HCT116 (cell line): ENCODE results near the gene CNGA1. TPM values are rescaled to one million over a fixed set of nuclear protein-coding genes. Genes with fewer than 3 reads are reported as not detected.

Experiments used
- ATAC-seq: fragments of 200-7000 bp; cut with Tn5 transposase; 2 replicates; pipeline ENCODE4 v1.9.1; 2020; ENCODE audit warnings: mild to moderate bottlenecking, moderate library complexity
- BruUV-seq: library from RNA; stranded (reverse); fragments of 400-500 nt; replicated peaks from 2 replicates; lab custom pipeline; 2021; lab: Mats Ljungman, UMichigan
- CTCF ChIA-PET: fragments of 300-600 bp; sonication (Branson Sonifier 250); formaldehyde crosslinking; loops from one replicate; lab custom pipeline; 2021; ENCODE audit warnings: antibody characterized with exemption; lab: Charles Lee
- POLR2A ChIA-PET: fragments of 300-600, 350-600 bp; sonication (Branson Sonifier 250); formaldehyde crosslinking; loops from one replicate; lab custom pipeline; 2021; ENCODE audit warnings: antibody characterized with exemption; lab: Charles Lee
- RAD21 ChIA-PET, 2 experiments: fragments of 300-600 bp; sonication (Branson Sonifier 250); formaldehyde crosslinking; loops; one replicate each; lab custom pipeline; 2023; ENCODE audit warnings: low total read pairs in 2 of 2; ENCODE audit not compliant: uncharacterized antibody in 2 of 2, unreplicated experiment in 2 of 2, low non-redundant PET in 1 of 2; lab: Charles Lee
- DNase-seq: peaks from one replicate; pipeline ENCODE4 v3.0.0-alpha.2; 2010; ENCODE audit warnings: low read depth, low spot score
- H2AFZ ChIP-seq: fragments of 200-600 bp; shearing (Covaris generic), sonication (generic); 2 replicates; pipeline ENCODE4 v1.6.1; 2017; ENCODE audit warnings: low read depth, mixed run types, mixed read lengths, antibody characterized with exemption, low read length; ENCODE audit not compliant: poor library complexity, severe bottlenecking
- H3K27ac ChIP-seq: 2 replicates; pipeline ENCODE4 v1.5.1; 2012; ENCODE audit warnings: low read depth, low read length
- H3K27me3 ChIP-seq: fragments of 200-600 bp; sonication (generic); 2 replicates; pipeline ENCODE4 v1.6.1; 2016; ENCODE audit warnings: mixed run types, low read length, mixed read lengths; ENCODE audit not compliant: insufficient read depth
- H3K36me3 ChIP-seq, 2 experiments: fragments of 200-500 bp in 1 of 2; fragments of 200-600 bp in 1 of 2; sonication (Bioruptor generic) in 1 of 2; sonication (generic) in 1 of 2; 2 replicates each; pipeline versions ENCODE4 v1.5.1 to v1.6.1; 2014 to 2016; ENCODE audit warnings: low read length in 2 of 2, inconsistent platforms in 1 of 2, mixed read lengths in 1 of 2, mixed run types in 1 of 2; ENCODE audit not compliant: insufficient read depth in 2 of 2, control insufficient read depth in 1 of 2
- H3K4me1 ChIP-seq, 2 experiments: fragments of 200-600 bp in 1 of 2; sonication (generic) in 1 of 2; 2 replicates each; pipeline versions ENCODE4 v1.5.1 to v1.6.1; 2012 to 2017; ENCODE audit warnings: low read length in 2 of 2, inconsistent platforms in 1 of 2, mild to moderate bottlenecking in 1 of 2, mixed read lengths in 1 of 2, mixed run types in 1 of 2, moderate library complexity in 1 of 2; ENCODE audit not compliant: insufficient read depth in 2 of 2, control insufficient read depth in 1 of 2
- H3K4me2 ChIP-seq: fragments of 200-600 bp; sonication (generic); 2 replicates; pipeline ENCODE4 v1.6.1; 2017; ENCODE audit warnings: mixed run types, low read length, mixed read lengths
- H3K4me3 ChIP-seq, 2 experiments: fragments of 200-600 bp in 1 of 2; sonication (generic) in 1 of 2; replicated peaks in 1 of 2; 2 replicates each; pipeline ENCODE4 v1.5.1; 2011 to 2016; ENCODE audit warnings: low read length in 2 of 2, control low read depth in 1 of 2, low read depth in 1 of 2, mild to moderate bottlenecking in 1 of 2, mixed read lengths in 1 of 2, mixed run types in 1 of 2
- H3K79me2 ChIP-seq: fragments of 200-600 bp; sonication (generic); 2 replicates; pipeline ENCODE4 v1.6.1; 2017; ENCODE audit warnings: mild to moderate bottlenecking, mixed run types, low read length, moderate library complexity, mixed read lengths; ENCODE audit not compliant: insufficient read depth
- H3K9ac ChIP-seq: fragments of 200-600 bp; sonication (generic); 2 replicates; pipeline ENCODE4 v1.6.1; 2016; ENCODE audit warnings: low read length, mixed read lengths
- H3K9me2 ChIP-seq: fragments of 200-600 bp; sonication (generic), shearing (Covaris generic); 2 replicates; pipeline ENCODE4 v1.6.1; 2017; ENCODE audit warnings: mixed run types, mild to moderate bottlenecking, moderate library complexity; ENCODE audit not compliant: insufficient read depth
- H3K9me3 ChIP-seq, 2 experiments: fragments of 200-500 bp in 1 of 2; fragments of 200-600 bp in 1 of 2; sonication (Bioruptor generic) in 1 of 2; sonication (generic) in 1 of 2; 2 replicates each; pipeline ENCODE4 v1.6.1; 2014 to 2017; ENCODE audit warnings: low read length in 2 of 2, mixed read lengths in 2 of 2, inconsistent platforms in 1 of 2, low read depth in 1 of 2, mild to moderate bottlenecking in 1 of 2, mixed run types in 1 of 2, moderate library complexity in 1 of 2; ENCODE audit not compliant: control insufficient read depth in 1 of 2, insufficient read depth in 1 of 2
- H4K20me1 ChIP-seq: fragments of 200-600 bp; sonication (generic), shearing (Covaris generic); 2 replicates; pipeline ENCODE4 v1.6.1; 2017; ENCODE audit warnings: mixed run types, mild to moderate bottlenecking, moderate library complexity; ENCODE audit not compliant: insufficient read depth
- CBX3 ChIP-seq: IDR thresholded peaks from 2 replicates; pipeline ENCODE4 v1.6.1; 2012; ENCODE audit warnings: low read depth
- CEBPB ChIP-seq: IDR thresholded peaks from 2 replicates; pipeline ENCODE4 v1.6.1; 2012; ENCODE audit warnings: low read depth
- EZH2phosphoT487 ChIP-seq: fragments of 200-600 bp; IDR thresholded peaks from 2 replicates; pipeline ENCODE4 v1.6.1; 2018; ENCODE audit warnings: antibody characterized with exemption, borderline replicate concordance
- JUND ChIP-seq: IDR thresholded peaks from 2 replicates; pipeline ENCODE4 v1.6.1; 2012
- RAD21 ChIP-seq: IDR thresholded peaks from 2 replicates; pipeline ENCODE4 v1.6.1; 2012; ENCODE audit warnings: low read depth, mild to moderate bottlenecking
- REST ChIP-seq: IDR thresholded peaks from 2 replicates; pipeline ENCODE4 v1.6.1; 2012; ENCODE audit warnings: low read depth
- ZFX ChIP-seq: fragments of 450-650 bp; IDR thresholded peaks from 2 replicates; pipeline ENCODE4 v1.6.1; 2017
- ZNF274 ChIP-seq: fragments of 200-500 bp; sonication (Bioruptor generic); IDR thresholded peaks from 2 replicates; pipeline ENCODE4 v1.6.1; 2014; ENCODE audit warnings: mild to moderate bottlenecking, low read depth, low read length, inconsistent platforms
- intact Hi-C: fragments of 100-400 bp; cut with micrococcal nuclease; formaldehyde crosslinking; loops from 2 replicates; pipeline ENCODE4 v1.10.0; 2022
- total RNA-seq: library from RNA; stranded (reverse); gene quantifications from one replicate; pipeline ENCODE4 v1.2.1, GENCODE V29; 2021; ENCODE audit not compliant: unreplicated experiment
- TF ChIP-seq, protein P1 (sequence below): IDR thresholded peaks from 2 replicates; pipeline ENCODE4 v1.6.1; 2012
- TF ChIP-seq, protein P2 (sequence below): IDR thresholded peaks from 2 replicates; pipeline ENCODE4 v1.6.1; 2012
- TF ChIP-seq, protein P3 (sequence below), 3 experiments: fragments of 200-600 bp in 1 of 3; sonication (generic) in 1 of 3; IDR thresholded peaks in 2 of 3; conservative IDR thresholded peaks in 1 of 3; 2 replicates each; pipeline ENCODE4 v1.5.1; 2012 to 2017; ENCODE audit warnings: low read depth in 2 of 3, low read length in 2 of 3, antibody characterized with exemption in 1 of 3, borderline replicate concordance in 1 of 3, control low read depth in 1 of 3, mild to moderate bottlenecking in 1 of 3, mixed read lengths in 1 of 3, mixed run types in 1 of 3, moderate library complexity in 1 of 3; ENCODE audit not compliant: insufficient read depth in 1 of 3

Gene CNGA1
- total RNA-seq, 1 experiment from 2014 or later, result 2.1 TPM

DNA sequence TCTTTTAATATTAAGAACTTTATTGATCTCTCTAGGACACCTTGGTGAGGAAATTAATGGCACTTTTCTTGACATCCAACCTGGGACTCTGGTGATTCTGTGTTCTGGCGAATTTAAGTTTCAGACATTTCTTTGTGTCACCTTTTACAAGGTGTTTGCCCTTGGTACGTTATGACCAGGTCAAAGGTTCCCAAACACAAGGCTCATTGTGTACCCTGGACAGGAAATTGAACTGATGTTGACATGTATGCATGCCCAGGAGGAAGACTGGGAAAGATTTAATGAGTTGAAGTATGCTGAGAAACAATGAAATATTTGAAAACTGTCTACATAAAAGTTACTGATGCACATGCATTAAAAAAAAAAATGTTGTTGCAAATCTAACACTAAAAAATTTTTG is 22.2 kb upstream of the CNGA1 start:
- H3K9me3 ChIP-seq, result no peaks in the 10 kb centered on the region
- no peaks in the 10 kb centered on the region for H3K9me2 ChIP-seq
- H2AFZ ChIP-seq, result no peak overlapping the region
- no peaks in the 10 kb centered on the region for H3K27me3 ChIP-seq
- RAD21 ChIA-PET, result no interaction called here
- ATAC-seq, result no peak
- DNase-seq, result no peak
- H3K79me2 ChIP-seq, result no peaks in the 10 kb centered on the region
- H3K36me3 ChIP-seq, result peaks cover 0 to 3% of the 10 kb centered on the region in 2 experiments; a peak in 1 of 4 replicates
- H3K9ac ChIP-seq, result no peak overlapping the region
- CTCF ChIA-PET, result no interaction called here
- no peak overlapping the region for H3K27ac ChIP-seq
- BruUV-seq, result no TSS peak
- POLR2A ChIA-PET, result no interaction called here
- no peak overlapping the region for H3K4me2 ChIP-seq
- intact Hi-C loops, result no loop called here
- no peak overlapping the region for H3K4me3 ChIP-seq
- no peaks in the 10 kb centered on the region for H3K4me1 ChIP-seq
- H4K20me1 ChIP-seq, result no peaks in the 10 kb centered on the region
- TF ChIP-seq REST, result no peak
- no peak for TF ChIP-seq JUND

DNA sequence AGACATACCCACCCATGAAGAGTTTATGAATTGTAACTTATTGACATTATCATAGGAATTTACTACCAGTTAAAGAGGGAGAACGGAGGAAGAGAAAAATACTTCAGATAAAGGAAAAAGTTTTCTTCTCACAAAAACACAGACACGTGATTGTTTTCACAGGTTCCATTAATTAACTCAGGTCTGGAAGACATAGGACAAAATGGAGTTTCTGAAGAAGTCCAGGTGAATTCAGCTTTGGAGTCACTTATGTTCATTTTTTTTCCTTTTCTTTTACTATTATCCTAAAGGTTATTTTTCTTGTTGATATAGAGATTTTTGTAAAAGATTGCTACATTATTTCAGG is 20.6 kb upstream of the CNGA1 start:
- ChIA-PET CTCF (no interaction called here), POLR2A (no interaction called here)
- H2AFZ ChIP-seq, result no peak overlapping the region

More for the DNA sequence above, 20.6 kb upstream of the CNGA1 start:
- Histone ChIP-seq H3K27me3 (no peaks in the 10 kb centered on the region), H3K9me2 (no peaks in the 10 kb centered on the region), H3K4me3 (no peak overlapping the region), H3K36me3 (peaks cover 0 to 3% of the 10 kb centered on the region in 2 experiments; a peak in 1 of 4 replicates), H3K4me2 (no peak overlapping the region), H3K27ac (no peak overlapping the region), H4K20me1 (no peaks in the 10 kb centered on the region), H3K4me1 (no peaks in the 10 kb centered on the region)
- no TSS peak for BruUV-seq
- TF ChIP-seq JUND, result no peak
- TF ChIP-seq, protein P1, sequence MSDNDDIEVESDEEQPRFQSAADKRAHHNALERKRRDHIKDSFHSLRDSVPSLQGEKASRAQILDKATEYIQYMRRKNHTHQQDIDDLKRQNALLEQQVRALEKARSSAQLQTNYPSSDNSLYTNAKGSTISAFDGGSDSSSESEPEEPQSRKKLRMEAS, result no peak
- TF ChIP-seq EZH2phosphoT487, result no peak
- no peak for TF ChIP-seq RAD21
- TF ChIP-seq ZNF274, result no peak
- TF ChIP-seq, protein P2, sequence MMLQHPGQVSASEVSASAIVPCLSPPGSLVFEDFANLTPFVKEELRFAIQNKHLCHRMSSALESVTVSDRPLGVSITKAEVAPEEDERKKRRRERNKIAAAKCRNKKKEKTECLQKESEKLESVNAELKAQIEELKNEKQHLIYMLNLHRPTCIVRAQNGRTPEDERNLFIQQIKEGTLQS, result no peak
- TF ChIP-seq, protein P3, sequence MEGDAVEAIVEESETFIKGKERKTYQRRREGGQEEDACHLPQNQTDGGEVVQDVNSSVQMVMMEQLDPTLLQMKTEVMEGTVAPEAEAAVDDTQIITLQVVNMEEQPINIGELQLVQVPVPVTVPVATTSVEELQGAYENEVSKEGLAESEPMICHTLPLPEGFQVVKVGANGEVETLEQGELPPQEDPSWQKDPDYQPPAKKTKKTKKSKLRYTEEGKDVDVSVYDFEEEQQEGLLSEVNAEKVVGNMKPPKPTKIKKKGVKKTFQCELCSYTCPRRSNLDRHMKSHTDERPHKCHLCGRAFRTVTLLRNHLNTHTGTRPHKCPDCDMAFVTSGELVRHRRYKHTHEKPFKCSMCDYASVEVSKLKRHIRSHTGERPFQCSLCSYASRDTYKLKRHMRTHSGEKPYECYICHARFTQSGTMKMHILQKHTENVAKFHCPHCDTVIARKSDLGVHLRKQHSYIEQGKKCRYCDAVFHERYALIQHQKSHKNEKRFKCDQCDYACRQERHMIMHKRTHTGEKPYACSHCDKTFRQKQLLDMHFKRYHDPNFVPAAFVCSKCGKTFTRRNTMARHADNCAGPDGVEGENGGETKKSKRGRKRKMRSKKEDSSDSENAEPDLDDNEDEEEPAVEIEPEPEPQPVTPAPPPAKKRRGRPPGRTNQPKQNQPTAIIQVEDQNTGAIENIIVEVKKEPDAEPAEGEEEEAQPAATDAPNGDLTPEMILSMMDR (IDR thresholded peaks at IDR 0.05 in 2 of 3, conservative IDR thresholded peaks at IDR 0.05 in 1 of 3; ENCODE audit: borderline replicate concordance in 1 of 3, insufficient read depth in 1 of 3, low read depth in 2 of 3, low read length in 2 of 3), result no peak
- no peak for TF ChIP-seq ZFX
- TF ChIP-seq CBX3, result no peak
- TF ChIP-seq CEBPB, result no peak
- TF ChIP-seq, all 23 proteins: peak for 0
- intact Hi-C loops, result no loop called here
- RAD21 ChIA-PET, result no interaction called here
- no peak for DNase-seq
- Histone ChIP-seq H3K9ac (no peak overlapping the region), H3K9me3 (no peaks in the 10 kb centered on the region), H3K79me2 (no peaks in the 10 kb centered on the region)
- no peak for ATAC-seq
